Measurements from ENCODE around the gene MED9.

Gene MED9

DNA sequence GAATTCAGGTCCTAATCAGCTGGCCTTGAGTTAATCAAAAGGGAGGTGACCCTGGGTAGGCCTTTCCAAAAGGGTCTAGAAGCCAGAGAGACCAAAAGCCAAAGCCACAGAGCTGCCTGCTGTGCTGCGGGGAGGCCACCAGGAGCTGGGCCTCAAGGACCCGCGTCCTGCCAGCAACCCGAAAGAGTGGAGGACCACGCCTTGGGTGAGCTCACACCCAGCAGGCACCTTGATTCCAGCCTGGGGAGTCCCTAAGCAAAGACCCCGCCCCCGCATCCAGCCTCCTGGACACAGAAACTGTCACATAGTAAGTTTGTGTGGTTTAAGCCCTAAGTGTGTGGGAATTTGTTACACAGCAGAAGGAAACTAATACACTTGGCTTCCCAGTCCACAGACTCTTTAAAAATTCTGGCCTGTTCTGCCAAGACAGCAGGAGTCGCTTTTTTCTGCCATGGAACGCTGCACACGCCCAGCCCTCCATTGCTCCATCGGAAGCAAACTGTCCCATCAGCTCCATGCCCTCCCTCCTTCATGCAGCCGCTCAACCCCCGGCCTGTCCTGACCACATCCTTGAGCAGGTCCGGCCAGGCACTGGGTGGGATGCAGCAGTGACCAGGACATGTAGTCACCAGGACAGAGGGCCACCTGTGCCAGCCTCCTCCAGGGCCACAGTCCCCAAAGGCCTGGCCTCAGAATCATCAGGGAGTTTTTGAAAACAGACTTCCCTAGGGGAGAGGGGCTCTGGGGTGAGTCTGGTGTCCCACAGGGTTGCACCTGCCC, 40.3 kb downstream of the MED9 start:
- TF ChIP-seq TAF1 (IDR thresholded peaks at IDR 0.05; ENCODE audit: low read depth, low read length) = no peak
- TF ChIP-seq POLR2AphosphoS5 (IDR thresholded peaks at IDR 0.05; ENCODE audit: low read depth, low read length) = no peak
- no peak for TF ChIP-seq POLR2A (IDR thresholded peaks at IDR 0.05; ENCODE audit: low read depth, low read length)
- TF ChIP-seq SPI1 (IDR thresholded peaks at IDR 0.05; ENCODE audit: low read depth, low read length) = no peak
- no peak for TF ChIP-seq POU2F2 (IDR thresholded peaks at IDR 0.05; ENCODE audit: low read depth, low read length)
- TF ChIP-seq PAX5 (IDR thresholded peaks at IDR 0.05; ENCODE audit: insufficient read depth, low read length, severe bottlenecking) = no peak
- FAIRE-seq (no peak), DNase-seq (ENCODE audit: insufficient read length, low spot score) (no peak)

DNA sequence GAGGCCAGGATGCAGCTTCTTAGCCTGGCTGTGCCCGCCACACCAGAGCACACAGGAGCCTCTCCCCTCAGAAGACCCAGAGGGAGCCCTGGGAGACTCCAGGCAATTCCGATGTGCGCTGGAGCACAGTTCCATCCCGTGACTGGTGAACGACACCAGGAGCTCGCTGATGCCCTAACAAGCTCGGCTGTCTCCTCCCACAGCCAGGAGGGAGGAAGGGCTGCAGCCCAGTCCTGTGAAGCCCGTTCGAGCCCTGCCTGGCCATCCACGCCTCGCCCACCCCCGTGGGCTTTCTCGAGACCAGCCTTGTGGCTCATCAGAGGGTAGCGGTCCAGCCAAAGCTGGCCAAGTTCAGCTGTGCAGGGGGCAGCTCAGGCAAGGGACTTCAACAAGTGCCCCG, 41.2 kb downstream of the MED9 start:
- FAIRE-seq (no peak), DNase-seq (ENCODE audit: insufficient read length, low spot score) (no peak)
- TF ChIP-seq POLR2AphosphoS5 (IDR thresholded peaks at IDR 0.05; ENCODE audit: low read depth, low read length) = no peak
- TF ChIP-seq POU2F2 (IDR thresholded peaks at IDR 0.05; ENCODE audit: low read depth, low read length) = no peak
- TF ChIP-seq SPI1 (IDR thresholded peaks at IDR 0.05; ENCODE audit: low read depth, low read length) = no peak

DNA sequence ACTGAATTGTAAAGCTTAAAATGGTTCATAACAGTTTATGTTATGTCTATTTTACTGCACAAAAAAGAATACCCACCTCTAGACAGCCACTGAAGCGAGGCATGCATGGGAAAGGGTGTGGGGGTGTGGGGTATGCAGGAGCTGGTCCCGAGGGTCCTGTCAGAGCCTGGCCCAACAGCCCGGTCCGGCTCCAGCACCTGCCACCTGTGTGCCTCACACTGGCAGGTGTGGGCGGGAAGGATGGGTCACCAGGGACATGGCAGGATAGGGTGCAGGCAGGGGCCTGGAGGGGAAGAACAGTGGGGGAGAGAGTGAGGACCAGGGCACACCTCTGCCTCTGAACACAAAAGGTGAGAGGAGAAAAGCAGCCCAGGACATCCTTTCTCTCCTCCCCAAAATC, 42.2 kb downstream of the MED9 start:
- FAIRE-seq = no peak
- DNase-seq (ENCODE audit: insufficient read length, low spot score) = no peak
- TF ChIP-seq POLR2A (IDR thresholded peaks at IDR 0.05; ENCODE audit: low read depth, low read length) (no peak), TAF1 (IDR thresholded peaks at IDR 0.05; ENCODE audit: low read depth, low read length) (no peak), POLR2AphosphoS5 (IDR thresholded peaks at IDR 0.05; ENCODE audit: low read depth, low read length) (no peak), SPI1 (IDR thresholded peaks at IDR 0.05; ENCODE audit: low read depth, low read length) (no peak), PAX5 (IDR thresholded peaks at IDR 0.05; ENCODE audit: insufficient read depth, low read length, severe bottlenecking) (no peak), POU2F2 (IDR thresholded peaks at IDR 0.05; ENCODE audit: low read depth, low read length) (no peak)

DNA sequence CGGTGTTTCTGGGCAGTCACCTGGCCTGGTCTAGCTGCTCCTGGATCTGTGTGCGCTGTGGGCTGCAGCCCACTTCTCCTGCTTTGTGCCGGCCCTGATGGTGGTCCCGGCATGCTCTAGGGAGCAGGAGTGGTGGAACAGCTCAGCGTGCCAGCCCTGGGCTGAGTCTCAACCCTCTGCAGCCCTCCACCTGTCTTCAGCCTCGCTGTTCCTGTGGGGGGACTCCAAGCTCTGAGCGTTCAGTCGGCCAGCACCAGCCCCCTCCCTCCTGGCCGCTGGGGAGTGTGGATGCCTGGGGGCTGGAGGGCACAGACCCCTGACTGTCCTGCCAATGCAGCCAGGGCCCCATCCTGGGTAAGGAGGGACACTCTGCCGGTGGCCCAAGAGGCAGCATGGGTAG, 43.1 kb downstream of the MED9 start:
- no peak for TF ChIP-seq SPI1 (IDR thresholded peaks at IDR 0.05; ENCODE audit: low read depth, low read length)
- no peak for TF ChIP-seq POU2F2 (IDR thresholded peaks at IDR 0.05; ENCODE audit: low read depth, low read length)
- TF ChIP-seq POLR2AphosphoS5 (IDR thresholded peaks at IDR 0.05; ENCODE audit: low read depth, low read length) = no peak
- TF ChIP-seq PAX5 (IDR thresholded peaks at IDR 0.05; ENCODE audit: insufficient read depth, low read length, severe bottlenecking) = no peak
- TF ChIP-seq TAF1 (IDR thresholded peaks at IDR 0.05; ENCODE audit: low read depth, low read length) = no peak
- no peak for FAIRE-seq
- DNase-seq (ENCODE audit: insufficient read length, low spot score) = no peak

DNA sequence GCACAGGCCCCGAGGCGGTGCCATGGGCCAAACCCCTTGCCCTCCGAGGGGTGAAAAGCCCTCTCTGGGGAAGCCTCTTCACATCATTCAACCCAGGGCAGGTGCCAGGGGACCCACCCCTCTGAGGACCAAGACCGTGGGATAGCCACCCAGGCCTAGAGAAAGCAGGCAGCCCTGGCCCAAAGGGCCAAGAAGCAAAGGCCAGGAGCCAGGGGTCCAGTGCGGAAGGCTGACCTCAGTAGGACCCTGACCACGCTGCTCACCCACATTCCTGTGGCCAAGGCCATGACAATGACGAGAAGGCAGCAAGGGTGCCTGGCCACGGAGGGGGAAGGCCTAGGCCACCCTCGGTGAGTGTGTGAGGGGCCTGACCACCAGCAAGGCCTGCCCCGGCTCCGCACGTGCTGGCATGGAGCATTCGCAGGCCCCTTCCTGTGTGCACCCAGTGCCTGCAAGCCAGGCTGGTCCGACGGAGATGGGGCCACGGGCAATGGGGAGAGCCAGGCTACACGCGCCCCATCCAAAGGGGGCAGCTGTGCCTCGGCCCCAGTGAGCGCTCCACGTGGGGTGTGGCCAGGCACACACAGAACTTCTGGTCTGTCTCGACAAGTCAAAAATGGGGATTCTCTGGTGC, 43.9 kb downstream of the MED9 start:
- TF ChIP-seq POLR2AphosphoS5 (IDR thresholded peaks at IDR 0.05; ENCODE audit: low read depth, low read length) = no peak
- TF ChIP-seq POLR2A (IDR thresholded peaks at IDR 0.05; ENCODE audit: low read depth, low read length) = no peak
- no peak for TF ChIP-seq POU2F2 (IDR thresholded peaks at IDR 0.05; ENCODE audit: low read depth, low read length)
- TF ChIP-seq TAF1 (IDR thresholded peaks at IDR 0.05; ENCODE audit: low read depth, low read length) = no peak
- no peak for TF ChIP-seq PAX5 (IDR thresholded peaks at IDR 0.05; ENCODE audit: insufficient read depth, low read length, severe bottlenecking)
- no peak for TF ChIP-seq SPI1 (IDR thresholded peaks at IDR 0.05; ENCODE audit: low read depth, low read length)
- no peak for FAIRE-seq
- no peak for DNase-seq (ENCODE audit: insufficient read length, low spot score)

DNA sequence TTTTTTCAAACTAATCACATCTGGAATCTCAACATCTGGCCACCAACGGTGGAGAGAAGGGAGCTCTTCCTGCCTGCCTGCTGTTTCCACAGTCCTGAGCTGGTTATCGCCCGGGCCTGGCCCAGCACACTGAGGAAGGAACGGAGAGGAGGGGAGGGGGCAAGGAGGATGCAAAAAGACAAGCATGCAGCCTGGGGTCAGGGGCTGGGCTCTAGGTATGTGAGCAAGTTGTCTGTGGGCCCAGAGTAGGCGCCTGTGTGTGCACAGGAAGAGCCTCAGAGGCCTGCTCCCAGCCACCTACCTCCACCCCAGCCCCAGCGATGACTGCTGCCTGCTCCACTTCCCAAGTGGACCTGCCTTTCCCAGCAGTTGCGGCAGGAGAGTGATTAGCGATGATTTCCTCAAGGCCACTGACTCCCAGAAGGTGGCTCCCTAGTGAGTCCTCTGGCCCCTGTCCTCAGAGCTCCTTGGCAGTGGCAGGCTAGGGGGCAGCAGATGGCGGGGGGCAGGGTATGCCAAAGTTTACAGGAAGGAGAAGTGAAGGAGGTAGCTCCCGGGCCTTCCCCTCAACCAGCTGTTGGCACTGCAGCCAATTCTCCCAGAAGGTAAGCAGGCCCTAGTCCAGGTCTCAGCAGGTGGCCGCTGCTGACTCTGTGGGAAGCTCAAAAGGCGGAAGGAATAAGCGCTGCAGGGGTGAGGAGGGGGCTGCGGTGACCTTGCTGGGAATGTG, 46.4 kb downstream of the MED9 start:
- FAIRE-seq (no peak), DNase-seq (ENCODE audit: insufficient read length, low spot score) (no peak)
- TF ChIP-seq POU2F2 (IDR thresholded peaks at IDR 0.05; ENCODE audit: low read depth, low read length) = no peak
- no peak for TF ChIP-seq POLR2A (IDR thresholded peaks at IDR 0.05; ENCODE audit: low read depth, low read length)
- no peak for TF ChIP-seq PAX5 (IDR thresholded peaks at IDR 0.05; ENCODE audit: insufficient read depth, low read length, severe bottlenecking)
- no peak for TF ChIP-seq SPI1 (IDR thresholded peaks at IDR 0.05; ENCODE audit: low read depth, low read length)
- no peak for TF ChIP-seq POLR2AphosphoS5 (IDR thresholded peaks at IDR 0.05; ENCODE audit: low read depth, low read length)
- no peak for TF ChIP-seq TAF1 (IDR thresholded peaks at IDR 0.05; ENCODE audit: low read depth, low read length)

DNA sequence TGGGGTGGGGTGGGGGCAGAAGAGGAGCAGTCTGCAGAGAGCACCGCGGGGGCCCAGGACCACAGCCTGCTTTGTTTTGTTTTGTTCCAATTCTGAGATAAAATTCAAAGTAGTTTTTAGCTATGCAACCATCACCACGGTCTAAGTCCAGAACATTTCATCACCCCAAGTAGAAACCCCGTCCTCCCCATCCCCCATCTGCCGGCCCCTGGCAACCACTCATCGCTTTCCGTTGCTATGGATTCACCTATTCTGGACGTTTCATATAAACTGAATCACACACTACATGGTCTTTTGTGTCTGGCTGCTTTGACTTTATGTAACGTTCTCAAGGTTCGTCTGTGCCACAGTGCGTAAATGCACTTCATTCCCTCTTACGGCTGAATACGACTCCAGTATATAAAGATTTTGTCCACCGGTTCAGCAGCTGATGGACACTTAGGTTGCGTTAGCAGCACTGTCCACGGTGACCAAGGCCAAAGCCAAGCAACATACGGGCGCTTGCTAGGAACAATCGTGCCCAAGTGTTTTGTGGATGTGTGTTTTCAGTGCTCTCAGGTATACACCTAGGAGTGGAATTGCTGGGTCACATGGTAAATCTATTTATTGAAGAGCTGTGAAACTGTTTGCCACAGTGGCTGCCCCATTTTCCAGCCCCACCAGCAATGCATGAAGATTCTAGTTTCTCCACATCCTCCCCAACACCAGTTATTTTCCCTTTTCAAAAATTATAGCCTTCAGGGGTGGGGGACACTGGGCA, 47.1 kb downstream of the MED9 start:
- DNase-seq (ENCODE audit: insufficient read length, low spot score) (no peak), FAIRE-seq (no peak)
- no peak for TF ChIP-seq TAF1 (IDR thresholded peaks at IDR 0.05; ENCODE audit: low read depth, low read length)
- no peak for TF ChIP-seq POU2F2 (IDR thresholded peaks at IDR 0.05; ENCODE audit: low read depth, low read length)
- TF ChIP-seq SPI1 (IDR thresholded peaks at IDR 0.05; ENCODE audit: low read depth, low read length) = no peak
- no peak for TF ChIP-seq POLR2AphosphoS5 (IDR thresholded peaks at IDR 0.05; ENCODE audit: low read depth, low read length)
- TF ChIP-seq PAX5 (IDR thresholded peaks at IDR 0.05; ENCODE audit: insufficient read depth, low read length, severe bottlenecking) = no peak
- TF ChIP-seq POLR2A (IDR thresholded peaks at IDR 0.05; ENCODE audit: low read depth, low read length) = no peak

DNA sequence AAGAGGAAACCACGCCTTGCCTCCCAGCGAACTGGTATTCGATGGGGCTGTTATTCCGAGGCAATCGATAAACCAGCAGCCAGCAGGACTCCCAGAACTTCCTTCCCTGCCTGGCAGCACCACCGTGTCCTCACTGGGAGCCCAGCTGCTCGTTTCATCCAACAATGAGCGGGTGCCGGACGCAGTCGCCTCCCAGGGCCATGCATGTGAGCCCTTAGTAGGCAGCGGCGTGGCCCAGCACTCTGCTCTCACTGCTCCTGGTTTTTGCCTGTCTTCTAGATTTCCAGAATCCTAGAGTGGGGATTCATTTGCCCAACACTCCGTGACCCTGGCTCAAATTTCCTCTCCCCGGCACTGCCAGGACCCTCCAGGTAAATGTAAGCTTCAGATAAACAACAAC, 48.5 kb downstream of the MED9 start:
- DNase-seq (ENCODE audit: insufficient read length, low spot score) (no peak), FAIRE-seq (no peak)
- TF ChIP-seq SPI1 (IDR thresholded peaks at IDR 0.05; ENCODE audit: low read depth, low read length) = no peak
- TF ChIP-seq PAX5 (IDR thresholded peaks at IDR 0.05; ENCODE audit: insufficient read depth, low read length, severe bottlenecking) = no peak
- TF ChIP-seq POLR2A (IDR thresholded peaks at IDR 0.05; ENCODE audit: low read depth, low read length) = no peak
- no peak for TF ChIP-seq TAF1 (IDR thresholded peaks at IDR 0.05; ENCODE audit: low read depth, low read length)
- TF ChIP-seq POU2F2 (IDR thresholded peaks at IDR 0.05; ENCODE audit: low read depth, low read length) = no peak
- TF ChIP-seq POLR2AphosphoS5 (IDR thresholded peaks at IDR 0.05; ENCODE audit: low read depth, low read length) = no peak

DNA sequence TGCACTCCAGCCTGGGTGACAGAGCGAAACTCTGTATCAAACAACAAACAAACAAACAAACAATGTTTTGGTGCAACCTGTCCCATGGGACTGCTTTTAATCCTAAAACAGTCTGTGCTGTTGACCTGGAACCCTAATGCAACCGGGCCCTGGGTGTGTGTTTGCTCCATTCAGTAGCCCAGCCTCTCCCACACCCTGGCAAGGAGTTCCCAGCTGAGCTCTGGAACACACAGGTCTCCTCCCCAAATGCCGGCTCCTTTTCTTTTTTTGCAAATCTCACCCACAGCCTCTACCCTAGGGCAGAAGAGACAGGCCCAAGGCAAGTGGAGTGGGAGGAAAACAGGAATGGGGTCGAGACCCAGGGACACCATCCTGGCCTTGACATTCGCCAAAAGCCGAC, 49.2 kb downstream of the MED9 start:
- TF ChIP-seq POLR2AphosphoS5 (IDR thresholded peaks at IDR 0.05; ENCODE audit: low read depth, low read length) (no peak), PAX5 (IDR thresholded peaks at IDR 0.05; ENCODE audit: insufficient read depth, low read length, severe bottlenecking) (no peak), SPI1 (IDR thresholded peaks at IDR 0.05; ENCODE audit: low read depth, low read length) (no peak), POU2F2 (IDR thresholded peaks at IDR 0.05; ENCODE audit: low read depth, low read length) (no peak), POLR2A (IDR thresholded peaks at IDR 0.05; ENCODE audit: low read depth, low read length) (no peak), TAF1 (IDR thresholded peaks at IDR 0.05; ENCODE audit: low read depth, low read length) (no peak)
- FAIRE-seq = no peak
- no peak for DNase-seq (ENCODE audit: insufficient read length, low spot score)
